ENCODE measurements around the gene NTNG1.

NTNG1 gene

DNA sequence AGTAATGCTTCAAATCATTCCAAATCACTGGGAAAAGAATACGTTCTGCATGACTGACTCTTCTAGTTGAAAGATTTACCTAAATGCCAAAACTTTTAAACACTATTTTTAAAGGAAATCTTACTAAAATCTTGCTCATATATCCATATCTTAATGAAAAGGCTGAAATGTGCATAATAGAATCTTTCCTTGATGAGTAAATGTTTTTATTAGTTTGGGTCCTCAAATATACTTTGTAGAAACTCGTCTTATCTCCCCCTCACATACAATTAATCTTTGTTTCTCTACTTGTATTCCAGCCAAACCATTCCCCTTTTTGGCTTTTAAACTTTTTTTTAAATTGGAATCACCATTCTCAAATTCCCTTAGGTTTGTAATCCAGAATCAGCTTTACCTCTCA lies 110.2 kb downstream of the NTNG1 start:
- H3K4me3 ChIP-seq (ENCODE audit: low read length): no peak overlapping the region
- no peak for TF ChIP-seq CTCF (conservative IDR thresholded peaks at IDR 0.05; ENCODE audit: low read depth, low read length)
- no peak for DNase-seq (ENCODE audit: low read depth)

- TF ChIP-seq CTCF (conservative IDR thresholded peaks at IDR 0.05; ENCODE audit: low read depth, low read length): no peak
- H3K4me3 ChIP-seq (ENCODE audit: low read length): no peak overlapping the region
- DNase-seq (ENCODE audit: low read depth): no peak
These were observed 111.0 kb downstream of the NTNG1 start for GRCh38 chr1:107251839-107252238.

GRCh38 chr1:107252271-107252670 lies 111.4 kb downstream of the NTNG1 start:
- no peak for DNase-seq (ENCODE audit: low read depth)
- no peak overlapping the region for H3K4me3 ChIP-seq (ENCODE audit: low read length)
- TF ChIP-seq CTCF (conservative IDR thresholded peaks at IDR 0.05; ENCODE audit: low read depth, low read length): no peak

- DNase-seq (ENCODE audit: low read depth): no peak
- no peak for TF ChIP-seq CTCF (conservative IDR thresholded peaks at IDR 0.05; ENCODE audit: low read depth, low read length)
- H3K4me3 ChIP-seq (ENCODE audit: low read length): no peak overlapping the region
These were observed 113.5 kb downstream of the NTNG1 start for GRCh38 chr1:107254306-107254705.

GRCh38 chr1:107255469-107255868 lies 114.6 kb downstream of the NTNG1 start:
- no peak for DNase-seq (ENCODE audit: low read depth)
- no peak for TF ChIP-seq CTCF (conservative IDR thresholded peaks at IDR 0.05; ENCODE audit: low read depth, low read length)

DNA sequence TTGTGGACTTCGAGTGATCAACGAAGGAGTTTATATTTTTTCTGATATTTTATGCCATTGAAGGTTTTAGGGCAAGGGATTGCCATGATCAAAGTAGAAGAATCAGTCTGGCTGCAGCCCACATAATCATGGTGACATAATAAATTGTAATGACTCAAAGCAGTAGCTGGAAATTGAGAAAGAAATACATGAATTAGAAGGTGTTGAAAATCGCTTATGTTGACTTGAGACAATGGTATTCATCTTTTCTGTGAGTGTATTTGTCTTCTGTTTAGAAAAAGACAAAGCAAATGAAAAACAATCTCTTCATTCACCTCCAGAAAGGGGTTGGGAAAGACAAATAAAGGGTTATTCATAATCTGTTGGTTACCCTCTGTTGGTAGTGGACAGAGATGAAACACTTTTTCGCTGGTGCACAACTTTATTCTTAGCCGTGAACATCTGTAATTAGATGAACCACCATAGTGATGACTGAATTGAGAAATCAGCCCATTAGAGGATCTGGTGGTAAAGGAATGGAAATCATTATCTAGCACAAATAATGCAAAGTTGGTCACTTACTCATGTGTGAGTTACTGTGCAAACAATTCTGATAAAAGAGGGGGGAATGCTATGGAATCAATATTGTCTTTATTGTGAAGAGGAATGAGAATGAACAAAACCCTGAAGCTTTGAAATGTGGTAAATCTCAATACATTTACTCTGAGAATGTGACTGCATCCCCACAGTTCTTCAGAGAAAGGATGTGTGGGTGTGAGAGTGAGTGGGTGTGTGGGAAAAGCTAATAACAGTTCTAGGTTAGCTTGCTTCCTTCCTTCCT lies 121.8 kb downstream of the NTNG1 start:
- DNase-seq (ENCODE audit: low read depth): no peak

More at GRCh38 chr1:107255469-107255868, 114.6 kb downstream of the NTNG1 start:
- H3K4me3 ChIP-seq (ENCODE audit: low read length): no peak overlapping the region

More for the DNA sequence above, 121.8 kb downstream of the NTNG1 start:
- no peak overlapping the region for H3K4me3 ChIP-seq (ENCODE audit: low read length)
- TF ChIP-seq CTCF (conservative IDR thresholded peaks at IDR 0.05; ENCODE audit: low read depth, low read length): no peak

Data from retinal pigment epithelial cell (primary cell).